Activated naive CD4-positive, alpha-beta T cell treated with anti-CD3 and anti-CD28 coated beads, Interleukin-2, amount 50 U/mL, for 24 hours (primary cell): ENCODE data around the gene AGAP2.
"Not testable (repeated sequence)": the region's sequence is repeated elsewhere in the genome, so short reads cannot be mapped to it uniquely, and the experiment has no call there.

Experiments used
- H3K27ac Mint-ChIP-seq: one replicate; pipeline ENCODE4 v1.8.0; 2021; ENCODE audit warnings: mild to moderate bottlenecking, mixed read lengths
- H3K27me3 Mint-ChIP-seq: one replicate; pipeline ENCODE4 v1.8.0; 2021; ENCODE audit warnings: mixed read lengths
- H3K36me3 Mint-ChIP-seq: one replicate; pipeline ENCODE4 v1.8.0; 2021; ENCODE audit warnings: mixed read lengths
- H3K4me1 Mint-ChIP-seq: one replicate; pipeline ENCODE4 v1.8.0; 2021; ENCODE audit warnings: mixed read lengths
- H3K4me3 Mint-ChIP-seq: one replicate; pipeline ENCODE4 v1.8.0; 2021; ENCODE audit warnings: mild to moderate bottlenecking, mixed read lengths
- H3K9me3 Mint-ChIP-seq: one replicate; pipeline ENCODE4 v1.8.0; 2021; ENCODE audit warnings: mixed read lengths

AGAP2 gene

DNA sequence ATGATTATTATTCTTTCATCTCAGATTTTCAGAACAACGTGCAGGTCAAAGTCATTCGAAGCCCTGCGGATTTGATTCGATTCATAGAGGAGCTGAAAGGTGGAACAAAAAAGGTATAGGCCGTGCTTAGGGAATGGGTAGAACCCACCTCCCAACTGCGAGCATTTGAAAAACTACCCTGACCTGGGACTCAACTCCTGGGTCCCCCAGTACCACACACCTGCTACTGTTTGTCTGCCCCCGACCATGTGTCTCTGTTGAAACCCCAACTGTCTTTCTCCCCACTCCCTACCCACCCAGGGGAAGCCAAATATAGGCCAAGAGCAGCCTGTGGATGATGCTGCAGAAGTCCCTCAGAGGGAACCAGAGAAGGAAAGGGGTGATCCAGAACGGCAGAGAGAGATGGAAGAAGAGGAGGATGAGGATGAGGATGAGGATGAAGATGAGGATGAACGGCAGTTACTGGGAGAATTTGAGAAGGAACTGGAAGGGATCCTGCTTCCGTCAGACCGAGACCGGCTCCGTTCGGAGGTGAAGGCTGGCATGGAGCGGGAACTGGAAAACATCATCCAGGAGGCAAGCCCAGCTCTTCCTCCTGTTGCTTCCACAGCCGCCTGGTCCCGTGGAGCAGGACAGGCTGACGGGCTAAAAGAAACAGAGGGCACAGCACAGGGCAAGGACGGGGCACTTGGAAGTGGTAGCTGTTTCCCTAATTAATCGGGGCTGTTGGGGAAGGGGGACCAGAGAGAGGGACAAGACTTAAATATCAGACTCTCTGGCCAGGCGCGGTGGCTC, 20.5 kb downstream of the AGAP2 start:
- Mint-ChIP-seq H3K4me1 (peaks cover 5% of the 10 kb centered on the region), H3K27ac (no peak overlapping the region), H3K9me3 (no peaks in the 10 kb centered on the region), H3K4me3 (no peak overlapping the region), H3K27me3 (no peaks in the 10 kb centered on the region), H3K36me3 (peaks cover 14% of the 10 kb centered on the region)

DNA sequence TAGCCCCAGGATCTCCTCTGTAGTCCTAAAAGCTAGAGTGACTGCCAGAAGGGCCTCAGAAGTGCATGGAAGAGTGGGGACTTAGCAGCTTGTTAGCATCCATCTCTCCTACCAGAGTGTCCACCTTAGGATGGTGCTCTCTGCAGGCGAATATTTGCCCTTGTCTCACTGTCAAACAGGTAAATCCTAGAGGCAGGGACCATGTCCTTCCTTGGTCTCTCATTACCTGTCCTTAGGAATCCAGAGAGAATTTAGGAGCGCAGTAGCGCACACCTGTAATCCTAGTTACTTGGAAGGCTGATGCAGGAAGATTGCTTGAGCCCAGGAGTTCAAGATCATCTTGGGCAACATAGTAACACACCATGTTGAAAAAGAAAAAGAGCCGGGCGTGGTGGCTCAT, 21.4 kb downstream of the AGAP2 start:
- no peaks in the 10 kb centered on the region for H3K9me3 Mint-ChIP-seq
- H3K4me1 Mint-ChIP-seq = peaks cover 5% of the 10 kb centered on the region
- no peak overlapping the region for H3K4me3 Mint-ChIP-seq
- peaks cover 14% of the 10 kb centered on the region for H3K36me3 Mint-ChIP-seq
- no peaks in the 10 kb centered on the region for H3K27me3 Mint-ChIP-seq
- H3K27ac Mint-ChIP-seq = no peak overlapping the region

DNA sequence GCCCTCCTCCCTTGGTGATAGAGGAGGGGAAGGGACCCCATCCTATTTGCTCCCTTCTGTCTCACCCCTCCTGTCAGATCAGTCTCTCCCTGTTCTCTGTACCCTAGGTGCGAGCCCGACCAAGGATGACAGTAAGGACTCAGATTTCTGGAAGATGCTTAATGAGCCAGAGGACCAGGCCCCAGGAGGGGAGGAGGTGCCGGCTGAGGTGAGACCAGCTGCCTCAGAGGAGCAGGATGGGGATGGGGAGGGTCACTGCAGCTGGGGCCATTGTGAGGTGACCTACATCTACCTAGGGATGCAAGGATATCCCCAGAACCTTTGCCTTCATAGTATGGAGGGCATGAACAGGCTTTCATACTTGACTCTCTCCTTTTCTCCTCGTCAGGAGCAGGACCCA, 22.2 kb downstream of the AGAP2 start:
- no peaks in the 10 kb centered on the region for H3K4me1 Mint-ChIP-seq
- H3K4me3 Mint-ChIP-seq = no peak overlapping the region
- H3K27me3 Mint-ChIP-seq = no peaks in the 10 kb centered on the region
- H3K9me3 Mint-ChIP-seq = no peaks in the 10 kb centered on the region
- no peak overlapping the region for H3K27ac Mint-ChIP-seq
- H3K36me3 Mint-ChIP-seq = peaks cover 15% of the 10 kb centered on the region

DNA sequence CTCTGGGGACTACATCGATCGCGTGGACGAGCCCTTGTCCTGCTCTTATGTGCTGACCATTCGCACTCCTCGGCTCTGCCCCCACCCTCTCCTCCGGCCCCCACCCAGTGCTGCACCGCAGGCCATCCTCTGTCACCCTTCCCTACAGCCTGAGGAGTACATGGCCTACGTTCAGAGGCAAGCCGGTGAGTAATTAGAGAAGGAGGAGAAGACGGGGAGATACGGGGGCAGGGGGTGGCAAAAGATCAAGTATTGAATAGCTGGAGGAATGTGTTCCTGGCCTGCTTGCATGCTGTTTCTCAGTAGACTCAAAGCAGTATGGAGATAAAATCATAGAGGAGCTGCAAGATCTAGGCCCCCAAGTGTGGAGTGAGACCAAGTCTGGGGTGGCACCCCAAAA, 22.8 kb downstream of the AGAP2 start:
- Mint-ChIP-seq H3K4me1 (no peaks in the 10 kb centered on the region), H3K9me3 (no peaks in the 10 kb centered on the region), H3K27ac (no peak overlapping the region), H3K4me3 (no peak overlapping the region), H3K36me3 (peaks cover 16% of the 10 kb centered on the region), H3K27me3 (no peaks in the 10 kb centered on the region)

DNA sequence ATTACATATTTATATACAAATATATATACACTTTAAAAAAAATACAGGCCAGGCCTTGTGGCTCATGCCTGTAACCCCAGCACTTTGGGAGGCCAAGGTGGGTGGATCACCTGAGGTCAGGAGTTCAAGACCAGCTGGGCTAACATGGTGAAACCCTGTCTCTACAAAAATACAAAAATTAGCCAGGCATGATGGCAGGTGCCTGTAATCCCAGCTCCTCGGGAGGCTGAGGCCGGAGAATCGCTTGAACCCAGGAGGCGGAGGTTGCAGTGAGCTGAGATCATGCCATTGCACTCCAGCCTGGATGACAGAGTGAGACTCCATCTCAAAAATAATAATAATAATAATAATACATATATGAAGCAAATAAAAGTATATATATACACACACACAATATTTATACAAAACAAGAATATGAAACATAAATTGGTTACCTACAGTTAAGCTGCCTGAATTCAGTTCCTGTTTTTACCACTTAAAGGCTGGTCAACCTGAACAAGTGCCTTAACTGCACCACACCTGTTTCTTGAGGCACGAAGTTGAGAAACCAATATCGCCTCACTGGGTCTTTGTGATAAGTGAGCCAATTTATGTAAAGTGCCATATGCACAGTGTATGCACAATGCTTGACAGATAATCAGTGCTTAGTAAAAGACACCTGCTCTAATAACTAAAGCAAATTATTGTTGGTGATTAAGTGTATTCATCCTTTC, 23.4 kb downstream of the AGAP2 start:
- H3K9me3 Mint-ChIP-seq, H3K4me3 Mint-ChIP-seq, H3K4me1 Mint-ChIP-seq, H3K27ac Mint-ChIP-seq, H3K27me3 Mint-ChIP-seq: not testable (repeated sequence)
- peaks cover 16% of the 10 kb centered on the region for H3K36me3 Mint-ChIP-seq

DNA sequence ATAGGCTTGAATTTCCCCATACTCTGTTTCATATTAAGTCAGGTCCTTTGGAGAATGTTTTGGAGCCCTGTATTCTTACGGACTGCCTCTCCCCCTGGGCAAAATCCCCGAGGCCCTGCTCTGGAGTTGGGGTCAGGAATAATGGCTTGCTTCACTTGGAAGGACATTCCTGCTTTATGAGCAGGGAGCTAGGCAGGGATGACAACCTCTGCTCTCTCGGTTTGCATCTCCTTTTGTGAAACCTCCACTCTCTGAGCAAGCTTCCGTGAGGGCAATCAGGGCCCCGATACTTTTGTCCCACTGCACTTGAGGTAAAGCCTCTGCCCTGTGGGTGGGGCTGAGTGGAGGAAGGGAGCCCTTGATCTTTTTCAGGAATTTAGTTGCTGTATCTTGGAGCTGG, 25.3 kb downstream of the AGAP2 start:
- Mint-ChIP-seq H3K9me3 (no peaks in the 10 kb centered on the region), H3K4me3 (no peak overlapping the region), H3K27me3 (no peaks in the 10 kb centered on the region), H3K4me1 (peaks cover 5% of the 10 kb centered on the region), H3K27ac (no peak overlapping the region), H3K36me3 (peaks cover 10% of the 10 kb centered on the region)

DNA sequence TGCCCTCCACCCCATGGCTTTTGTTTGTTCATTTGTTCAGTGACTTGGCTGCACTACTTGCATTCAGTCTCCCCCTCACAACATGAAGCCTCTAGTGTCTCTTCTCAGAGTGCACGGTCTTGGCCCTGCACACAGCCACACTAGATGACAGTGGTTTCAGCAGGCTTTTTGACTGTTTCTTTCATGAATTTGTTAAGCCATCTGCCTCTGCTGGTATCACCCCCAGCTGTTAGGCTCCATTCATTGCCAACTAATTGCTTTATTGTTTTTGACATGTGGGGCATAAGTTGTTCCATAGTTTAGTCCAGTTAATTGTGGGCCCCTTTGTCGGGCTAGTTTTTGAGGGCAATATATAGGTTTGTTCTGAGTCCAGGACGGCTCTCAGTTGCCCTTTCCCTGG, 25.8 kb downstream of the AGAP2 start:
- Mint-ChIP-seq H3K4me3 (no peak overlapping the region), H3K4me1 (peaks cover 5% of the 10 kb centered on the region), H3K27ac (no peak overlapping the region), H3K27me3 (no peaks in the 10 kb centered on the region), H3K36me3 (peaks cover 8% of the 10 kb centered on the region), H3K9me3 (no peaks in the 10 kb centered on the region)

DNA sequence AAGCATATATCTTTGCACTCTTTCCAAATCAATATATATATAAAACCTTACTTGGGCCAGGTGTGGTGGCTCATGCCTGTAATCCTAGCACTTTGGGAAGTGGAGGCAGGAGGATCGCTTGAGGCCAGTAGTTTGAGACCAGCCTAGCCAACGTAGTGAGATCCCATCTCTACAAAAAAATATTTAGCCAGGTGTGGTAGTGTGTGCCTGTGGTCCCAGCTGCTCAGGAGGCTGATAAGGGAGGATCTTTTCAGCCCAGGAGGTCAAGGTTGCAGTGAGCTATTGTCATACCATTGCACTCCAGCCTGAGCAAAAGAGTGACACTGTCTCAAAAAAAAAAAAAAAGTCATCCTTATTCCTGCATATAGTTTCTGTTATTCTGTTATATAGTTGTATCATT, 30.2 kb downstream of the AGAP2 start:
- no peaks in the 10 kb centered on the region for H3K9me3 Mint-ChIP-seq
- H3K4me1 Mint-ChIP-seq = peaks cover 5% of the 10 kb centered on the region
- H3K36me3 Mint-ChIP-seq = peaks cover 23% of the 10 kb centered on the region
- H3K27me3 Mint-ChIP-seq = no peaks in the 10 kb centered on the region
- H3K27ac Mint-ChIP-seq = no peak overlapping the region
- H3K4me3 Mint-ChIP-seq = no peak overlapping the region

DNA sequence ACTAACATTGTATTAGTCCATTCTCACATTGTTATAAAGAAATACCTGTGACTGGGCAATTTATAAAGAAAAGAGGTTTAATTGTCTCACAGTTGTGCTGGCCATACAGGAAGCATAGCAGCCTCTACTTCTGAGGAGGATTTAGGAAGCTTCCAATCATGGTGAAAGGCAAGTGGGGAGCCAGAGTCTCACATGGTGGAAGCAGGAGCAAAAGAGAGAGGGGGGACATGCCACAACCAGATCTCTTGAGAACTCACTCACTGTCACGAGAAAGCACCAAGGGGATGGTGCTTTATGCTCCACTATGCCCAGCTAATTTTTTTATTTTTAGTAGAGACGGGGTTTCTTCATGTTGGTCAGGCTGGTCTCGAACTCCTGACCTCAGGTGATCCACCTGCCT, 31.3 kb downstream of the AGAP2 start:
- H3K4me3 Mint-ChIP-seq = no peak overlapping the region
- no peak overlapping the region for H3K27ac Mint-ChIP-seq
- H3K27me3 Mint-ChIP-seq = no peaks in the 10 kb centered on the region
- peaks cover 14% of the 10 kb centered on the region for H3K4me1 Mint-ChIP-seq
- no peaks in the 10 kb centered on the region for H3K9me3 Mint-ChIP-seq
- peaks cover 32% of the 10 kb centered on the region for H3K36me3 Mint-ChIP-seq

DNA sequence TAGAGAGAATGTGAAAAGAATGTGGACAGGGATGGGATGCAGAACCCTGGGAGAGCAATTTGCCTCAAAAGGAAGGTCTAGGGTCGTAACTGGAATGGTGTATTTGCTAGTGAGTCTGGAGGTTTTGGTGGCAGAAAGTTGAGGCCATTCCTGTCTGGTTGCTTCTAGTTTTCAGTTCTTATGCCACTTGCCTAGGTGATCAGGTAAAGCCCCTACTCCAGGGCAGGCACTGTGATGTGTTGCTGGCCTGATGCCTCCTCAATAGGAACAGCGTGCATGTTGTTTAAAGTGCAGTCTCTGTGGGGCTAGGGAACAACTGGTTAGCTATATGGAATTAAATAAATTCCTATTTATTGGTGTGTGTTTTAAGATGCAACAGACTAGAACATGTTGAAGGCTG, 38.2 kb downstream of the AGAP2 start:
- Mint-ChIP-seq H3K4me3 (no peak overlapping the region), H3K9me3 (no peaks in the 10 kb centered on the region), H3K4me1 (peaks cover 17% of the 10 kb centered on the region), H3K27me3 (no peaks in the 10 kb centered on the region), H3K27ac (no peak overlapping the region), H3K36me3 (peaks cover 28% of the 10 kb centered on the region)

DNA sequence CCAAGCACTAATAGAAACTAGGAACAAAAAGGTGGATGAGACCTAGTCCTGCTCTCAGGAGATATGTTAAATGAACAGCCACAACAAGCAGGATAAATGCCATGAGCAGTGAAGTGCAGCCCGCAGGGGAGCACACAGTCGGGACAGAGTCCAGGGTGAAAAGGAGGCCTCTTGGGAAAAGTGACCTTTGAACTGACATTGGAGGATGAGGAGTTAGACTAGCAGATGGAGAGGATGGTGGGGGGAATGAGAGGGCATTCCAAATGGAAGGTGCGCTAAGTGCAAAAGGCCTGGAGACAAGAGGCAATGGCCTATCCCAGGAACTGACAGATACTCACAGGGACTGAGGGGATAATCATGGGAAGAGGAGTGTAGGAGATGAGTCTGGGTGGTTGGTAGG, 40.1 kb downstream of the AGAP2 start:
- Mint-ChIP-seq H3K9me3 (no peaks in the 10 kb centered on the region), H3K27ac (no peak overlapping the region), H3K4me3 (no peak overlapping the region), H3K27me3 (no peaks in the 10 kb centered on the region), H3K36me3 (peaks cover 19% of the 10 kb centered on the region), H3K4me1 (peaks cover 17% of the 10 kb centered on the region)

DNA sequence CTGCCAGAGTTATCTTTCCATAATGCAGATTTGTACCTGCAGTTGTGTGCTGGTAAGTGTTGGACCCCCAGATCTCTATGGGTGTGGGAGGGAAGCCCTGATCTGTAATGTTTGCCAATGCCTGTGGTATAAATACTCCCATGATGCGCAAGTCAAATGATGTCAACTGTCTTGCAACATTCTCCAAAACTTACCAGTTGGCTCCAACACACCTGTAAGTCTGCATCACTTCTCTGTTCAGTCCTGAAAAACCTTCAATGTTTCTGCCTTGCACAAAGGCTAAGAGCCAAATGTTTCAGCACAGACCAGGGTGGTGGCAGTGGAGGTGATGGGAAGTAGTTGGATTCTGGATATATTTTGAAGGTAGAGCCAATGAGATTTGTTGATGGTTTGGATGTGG, 41.5 kb downstream of the AGAP2 start:
- peaks cover 7% of the 10 kb centered on the region for H3K4me1 Mint-ChIP-seq
- H3K27ac Mint-ChIP-seq = no peak overlapping the region
- no peak overlapping the region for H3K4me3 Mint-ChIP-seq
- no peaks in the 10 kb centered on the region for H3K9me3 Mint-ChIP-seq
- peaks cover 7% of the 10 kb centered on the region for H3K36me3 Mint-ChIP-seq
- no peaks in the 10 kb centered on the region for H3K27me3 Mint-ChIP-seq

DNA sequence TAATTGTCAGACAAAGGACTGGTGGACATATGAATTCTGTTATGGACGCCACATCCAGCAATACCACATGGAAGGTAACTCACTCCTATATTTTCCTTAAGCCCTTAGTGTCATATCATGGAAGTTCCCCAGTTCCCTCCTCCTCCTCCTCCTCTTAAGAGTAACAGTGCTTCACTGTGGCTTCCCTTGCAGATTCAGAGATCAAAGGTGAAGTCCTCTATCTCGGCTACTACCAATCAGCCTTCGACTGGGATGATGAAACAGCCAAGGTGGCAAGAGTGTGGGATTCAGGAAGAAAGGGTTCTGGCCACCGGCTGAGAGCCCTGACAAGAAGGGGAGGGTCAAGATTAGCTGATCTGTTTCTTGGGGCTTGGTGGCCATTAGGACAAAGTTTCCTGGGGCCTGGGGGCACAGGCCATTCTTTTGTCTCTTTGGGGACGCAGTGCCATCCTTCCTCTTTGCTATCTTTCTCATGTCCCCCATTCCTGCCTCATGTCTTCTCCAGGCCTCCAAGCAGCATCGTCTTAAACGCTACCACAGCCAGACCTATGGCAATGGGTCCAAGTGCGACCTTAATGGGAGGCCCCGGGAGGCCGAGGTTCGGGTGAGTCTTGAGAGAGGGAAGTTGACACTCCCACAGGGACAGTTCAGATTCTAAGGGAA, 42.6 kb downstream of the AGAP2 start:
- no peak overlapping the region for H3K4me3 Mint-ChIP-seq
- H3K4me1 Mint-ChIP-seq = peaks cover 7% of the 10 kb centered on the region
- peaks cover 7% of the 10 kb centered on the region for H3K36me3 Mint-ChIP-seq
- H3K27ac Mint-ChIP-seq = no peak overlapping the region
- no peaks in the 10 kb centered on the region for H3K9me3 Mint-ChIP-seq
- H3K27me3 Mint-ChIP-seq = no peaks in the 10 kb centered on the region

DNA sequence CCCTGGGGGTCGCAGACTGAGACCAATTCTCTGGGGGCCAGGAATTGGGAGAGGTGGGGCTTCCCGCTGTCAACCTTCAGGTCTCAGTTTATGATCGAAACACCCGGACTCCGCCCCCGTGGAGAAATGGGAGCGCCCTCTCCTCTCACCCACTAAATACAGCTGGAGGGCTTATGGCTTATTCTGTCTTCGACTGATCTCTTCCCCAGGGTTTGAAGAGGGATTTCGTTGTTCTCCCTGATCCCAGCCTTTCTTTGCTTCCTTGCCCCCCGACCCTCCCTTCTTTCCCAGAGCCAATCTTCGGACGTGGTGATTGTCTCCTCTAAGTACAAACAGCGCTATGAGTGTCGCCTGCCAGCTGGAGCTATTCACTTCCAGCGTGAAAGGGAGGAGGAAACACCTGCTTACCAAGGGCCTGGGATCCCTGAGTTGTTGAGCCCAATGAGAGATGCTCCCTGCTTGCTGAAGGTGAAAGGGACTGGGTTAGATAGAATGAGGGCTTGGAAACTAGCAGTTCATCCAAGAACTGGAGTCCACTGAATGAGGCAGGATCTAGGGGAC, 44.0 kb downstream of the AGAP2 start:
- Mint-ChIP-seq H3K36me3 (peaks cover 4% of the 10 kb centered on the region), H3K4me3 (no peak overlapping the region), H3K4me1 (no peaks in the 10 kb centered on the region), H3K27ac (no peak overlapping the region), H3K27me3 (no peaks in the 10 kb centered on the region), H3K9me3 (no peaks in the 10 kb centered on the region)

DNA sequence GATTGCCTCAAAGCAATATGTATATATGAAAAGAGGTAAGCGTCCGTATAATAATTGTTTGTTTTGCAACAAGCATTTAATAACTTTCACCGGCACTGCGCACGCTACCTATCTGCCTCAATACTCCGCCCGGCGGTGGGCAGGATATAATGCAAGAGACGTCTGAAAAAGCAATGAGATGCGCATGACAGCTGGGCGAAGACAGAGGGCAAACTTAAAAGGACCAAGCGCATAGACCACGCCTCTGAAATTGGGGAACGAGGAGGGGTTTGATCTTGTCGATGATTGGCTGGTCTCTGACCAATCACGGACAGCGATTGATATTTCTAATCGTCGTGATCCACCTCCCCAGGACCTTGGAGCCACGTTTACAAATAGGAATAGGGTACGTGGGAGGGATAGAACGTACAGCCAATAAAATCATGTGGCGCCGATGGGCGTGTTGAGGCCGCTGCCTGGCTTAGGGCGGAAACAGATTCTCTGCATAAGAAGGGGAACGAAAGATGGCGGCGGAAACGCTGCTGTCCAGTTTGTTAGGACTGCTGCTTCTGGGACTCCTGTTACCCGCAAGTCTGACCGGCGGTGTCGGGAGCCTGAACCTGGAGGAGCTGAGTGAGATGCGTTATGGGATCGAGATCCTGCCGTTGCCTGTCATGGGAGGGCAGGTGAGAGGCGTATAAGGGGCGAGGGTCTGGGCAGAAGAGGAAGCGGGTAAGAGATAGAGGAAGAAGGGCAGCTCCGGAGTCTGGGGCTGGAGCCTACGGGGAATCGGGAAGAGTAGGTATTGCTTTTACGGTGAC, 44.7 kb downstream of the AGAP2 start, which contains the start of gene OS9:
OS9 (plus strand) TSS at position 474 of the 800 bp plus-strand sequence; CDS start at position 504, 30 bp downstream.
- no peak within 1 kb of the TSS for H3K27ac Mint-ChIP-seq
- no peaks in the 10 kb centered on the region for H3K9me3 Mint-ChIP-seq
- no peaks in the 10 kb centered on the region for H3K27me3 Mint-ChIP-seq
- H3K4me3 Mint-ChIP-seq = no peak within 1 kb of the TSS
- peaks cover 4% of the 10 kb centered on the region for H3K36me3 Mint-ChIP-seq
- H3K4me1 Mint-ChIP-seq = no peaks in the 10 kb centered on the region
